Epithelial cell of proximal tubule (primary cell): ENCODE data around the gene FCHSD2. TPM values are rescaled to one million over a fixed set of nuclear protein-coding genes. Genes with fewer than 3 reads are reported as not detected.

ENCODE experiments used
- DNase-seq: peaks from one replicate; pipeline ENCODE4 v3.0.0-alpha.2; 2011; ENCODE audit warnings: low read depth
- H3K4me3 ChIP-seq: 2 replicates; pipeline ENCODE4 v1.5.1; 2011; ENCODE audit warnings: low read depth, mild to moderate bottlenecking, low read length
- CTCF ChIP-seq: conservative IDR thresholded peaks from 2 replicates; pipeline ENCODE4 v1.5.1; 2012; ENCODE audit warnings: low read depth, mild to moderate bottlenecking, low read length
- total RNA-seq: library from RNA; depleted of rRNA; stranded (reverse); fragments of >200 nt; gene quantifications from 2 replicates; pipeline ENCODE4 v1.2.3, GENCODE V29; 2015

Gene FCHSD2
- total RNA-seq, 1 donor from 2014 or later = 8.8 TPM

GRCh38 chr11:73019449-73019848, 122.7 kb downstream of the FCHSD2 start:
- TF ChIP-seq CTCF = no peak
- H3K4me3 ChIP-seq = no peak overlapping the region
- DNase-seq = no peak

- TF ChIP-seq CTCF = no peak
- H3K4me3 ChIP-seq = no peak overlapping the region
- DNase-seq = no peak
Measured at GRCh38 chr11:73018856-73019255, 123.3 kb downstream of the FCHSD2 start.

- TF ChIP-seq CTCF = no peak
- no peak overlapping the region for H3K4me3 ChIP-seq
- DNase-seq = no peak
Measured at GRCh38 chr11:73017024-73017751, 124.9 kb downstream of the FCHSD2 start.

GRCh38 chr11:73013021-73013420, 129.1 kb downstream of the FCHSD2 start:
- no peak overlapping the region for H3K4me3 ChIP-seq
- no peak for DNase-seq
- no peak for TF ChIP-seq CTCF

- TF ChIP-seq CTCF = no peak
- DNase-seq = no peak
- no peak overlapping the region for H3K4me3 ChIP-seq
Measured at GRCh38 chr11:73012121-73012863, 129.8 kb downstream of the FCHSD2 start.

- no peak overlapping the region for H3K4me3 ChIP-seq
- DNase-seq = no peak
- no peak for TF ChIP-seq CTCF
Measured at GRCh38 chr11:73011126-73011817, 130.8 kb downstream of the FCHSD2 start.
